Ishikawa (cell line): ENCODE data around the gene TSPAN12.

Experiments
- CEBPB ChIP-seq: IDR thresholded peaks from 2 replicates; pipeline ENCODE4 v1.6.1; 2012
- CREB1 ChIP-seq: IDR thresholded peaks from 2 replicates; pipeline ENCODE4 v1.6.1; 2012; ENCODE audit warnings: low read depth
- EGR1 ChIP-seq: IDR thresholded peaks from 2 replicates; pipeline ENCODE4 v1.6.1; 2012
- EP300 ChIP-seq: IDR thresholded peaks from 2 replicates; pipeline ENCODE4 v1.6.1; 2012; ENCODE audit warnings: borderline replicate concordance
- NFIC ChIP-seq: IDR thresholded peaks from 2 replicates; pipeline ENCODE4 v1.6.1; 2012
- RAD21 ChIP-seq: IDR thresholded peaks from 2 replicates; pipeline ENCODE4 v1.6.1; 2012; ENCODE audit warnings: low read depth
- TAF1 ChIP-seq: IDR thresholded peaks from 2 replicates; pipeline ENCODE4 v1.6.1; 2012; ENCODE audit warnings: low read depth, mild to moderate bottlenecking
- TCF12 ChIP-seq: IDR thresholded peaks from 2 replicates; pipeline ENCODE4 v1.6.1; 2012; ENCODE audit warnings: low read depth
- TEAD4 ChIP-seq: IDR thresholded peaks from 2 replicates; pipeline ENCODE4 v1.6.1; 2012
- YY1 ChIP-seq: IDR thresholded peaks from 2 replicates; pipeline ENCODE4 v1.6.1; 2012; ENCODE audit warnings: low read depth
- ZBTB7A ChIP-seq: IDR thresholded peaks from 2 replicates; pipeline ENCODE4 v1.6.1; 2012; ENCODE audit warnings: low read depth
- TF ChIP-seq, protein P1 (sequence below): IDR thresholded peaks from 2 replicates; pipeline ENCODE4 v1.6.1; 2012; ENCODE audit warnings: low read depth, mild to moderate bottlenecking
- TF ChIP-seq, protein P2 (sequence below): IDR thresholded peaks from 2 replicates; pipeline ENCODE4 v1.6.1; 2012
- TF ChIP-seq, protein P3 (sequence below): IDR thresholded peaks from 2 replicates; pipeline ENCODE4 v1.6.1; 2012

DNA sequence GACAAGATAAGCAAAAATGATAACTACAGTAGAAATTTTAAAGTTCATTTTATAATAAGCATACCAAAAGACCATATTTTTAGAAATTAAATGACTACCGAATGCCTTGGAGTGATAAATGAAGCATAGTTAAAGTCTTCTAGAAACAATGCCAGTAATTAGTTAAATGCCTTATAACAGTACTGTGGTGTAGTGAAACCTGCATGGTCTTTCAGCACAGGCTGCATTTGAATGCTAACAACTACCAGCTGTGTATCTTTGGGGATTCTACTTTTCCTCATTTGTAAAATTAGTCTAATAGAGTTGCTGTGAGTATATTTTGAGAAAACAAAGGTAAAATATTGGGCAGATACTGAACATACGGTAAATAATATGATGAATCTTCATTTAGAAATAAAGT, 25.1 kb downstream of the TSPAN12 start:
- TF ChIP-seq RAD21 (no peak), YY1 (no peak), TAF1 (no peak), ZBTB7A (no peak), EP300 (no peak), TCF12 (no peak), CREB1 (no peak), EGR1 (no peak), NFIC (no peak), TEAD4 (no peak), CEBPB (no peak)
- TF ChIP-seq, protein P1, sequence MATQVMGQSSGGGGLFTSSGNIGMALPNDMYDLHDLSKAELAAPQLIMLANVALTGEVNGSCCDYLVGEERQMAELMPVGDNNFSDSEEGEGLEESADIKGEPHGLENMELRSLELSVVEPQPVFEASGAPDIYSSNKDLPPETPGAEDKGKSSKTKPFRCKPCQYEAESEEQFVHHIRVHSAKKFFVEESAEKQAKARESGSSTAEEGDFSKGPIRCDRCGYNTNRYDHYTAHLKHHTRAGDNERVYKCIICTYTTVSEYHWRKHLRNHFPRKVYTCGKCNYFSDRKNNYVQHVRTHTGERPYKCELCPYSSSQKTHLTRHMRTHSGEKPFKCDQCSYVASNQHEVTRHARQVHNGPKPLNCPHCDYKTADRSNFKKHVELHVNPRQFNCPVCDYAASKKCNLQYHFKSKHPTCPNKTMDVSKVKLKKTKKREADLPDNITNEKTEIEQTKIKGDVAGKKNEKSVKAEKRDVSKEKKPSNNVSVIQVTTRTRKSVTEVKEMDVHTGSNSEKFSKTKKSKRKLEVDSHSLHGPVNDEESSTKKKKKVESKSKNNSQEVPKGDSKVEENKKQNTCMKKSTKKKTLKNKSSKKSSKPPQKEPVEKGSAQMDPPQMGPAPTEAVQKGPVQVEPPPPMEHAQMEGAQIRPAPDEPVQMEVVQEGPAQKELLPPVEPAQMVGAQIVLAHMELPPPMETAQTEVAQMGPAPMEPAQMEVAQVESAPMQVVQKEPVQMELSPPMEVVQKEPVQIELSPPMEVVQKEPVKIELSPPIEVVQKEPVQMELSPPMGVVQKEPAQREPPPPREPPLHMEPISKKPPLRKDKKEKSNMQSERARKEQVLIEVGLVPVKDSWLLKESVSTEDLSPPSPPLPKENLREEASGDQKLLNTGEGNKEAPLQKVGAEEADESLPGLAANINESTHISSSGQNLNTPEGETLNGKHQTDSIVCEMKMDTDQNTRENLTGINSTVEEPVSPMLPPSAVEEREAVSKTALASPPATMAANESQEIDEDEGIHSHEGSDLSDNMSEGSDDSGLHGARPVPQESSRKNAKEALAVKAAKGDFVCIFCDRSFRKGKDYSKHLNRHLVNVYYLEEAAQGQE = no peak
- TF ChIP-seq, protein P2, sequence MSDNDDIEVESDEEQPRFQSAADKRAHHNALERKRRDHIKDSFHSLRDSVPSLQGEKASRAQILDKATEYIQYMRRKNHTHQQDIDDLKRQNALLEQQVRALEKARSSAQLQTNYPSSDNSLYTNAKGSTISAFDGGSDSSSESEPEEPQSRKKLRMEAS = no peak
- TF ChIP-seq, protein P3, sequence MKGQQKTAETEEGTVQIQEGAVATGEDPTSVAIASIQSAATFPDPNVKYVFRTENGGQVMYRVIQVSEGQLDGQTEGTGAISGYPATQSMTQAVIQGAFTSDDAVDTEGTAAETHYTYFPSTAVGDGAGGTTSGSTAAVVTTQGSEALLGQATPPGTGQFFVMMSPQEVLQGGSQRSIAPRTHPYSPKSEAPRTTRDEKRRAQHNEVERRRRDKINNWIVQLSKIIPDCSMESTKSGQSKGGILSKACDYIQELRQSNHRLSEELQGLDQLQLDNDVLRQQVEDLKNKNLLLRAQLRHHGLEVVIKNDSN = no peak
